GM19324 (cell line): ENCODE data around the gene PLCE1.

Source experiments
- ATAC-seq: cut with Tn5 transposase; IDR thresholded peaks from one replicate; pipeline ENCODE4 v1.9.1; 2021; ENCODE audit warnings: mild to moderate bottlenecking, moderate library complexity; ENCODE audit not compliant: unreplicated experiment, low FRiP score

PLCE1 gene

GRCh38 chr10:94016727-94017714 is 23.3 kb downstream of the PLCE1 start:
- ATAC-seq: no peak

- ATAC-seq: no peak
Measured at GRCh38 chr10:94018107-94018506, 24.4 kb downstream of the PLCE1 start.

GRCh38 chr10:94023906-94024305 is 30.2 kb downstream of the PLCE1 start:
- ATAC-seq: no peak

- ATAC-seq: no peak
Measured at GRCh38 chr10:94024407-94024806, 30.7 kb downstream of the PLCE1 start.

- no peak for ATAC-seq
Measured at GRCh38 chr10:94025806-94026205, 32.1 kb downstream of the PLCE1 start.

GRCh38 chr10:94027197-94027596 is 33.5 kb downstream of the PLCE1 start:
- ATAC-seq: no peak

- no peak for ATAC-seq
Measured at GRCh38 chr10:94029955-94030354, 36.2 kb downstream of the PLCE1 start.

GRCh38 chr10:94035982-94036765 is 42.4 kb downstream of the PLCE1 start:
- ATAC-seq: no peak

GRCh38 chr10:94036766-94037033 is 43.0 kb downstream of the PLCE1 start:
- no peak for ATAC-seq

GRCh38 chr10:94037286-94037685 is 43.6 kb downstream of the PLCE1 start:
- ATAC-seq: no peak

- ATAC-seq: no peak
Measured at GRCh38 chr10:94038024-94038423, 44.3 kb downstream of the PLCE1 start.

- ATAC-seq: no peak
Measured at GRCh38 chr10:94041206-94041605, 47.5 kb downstream of the PLCE1 start.

GRCh38 chr10:94042001-94042833 is 48.5 kb downstream of the PLCE1 start:
- no peak for ATAC-seq

- no peak for ATAC-seq
Measured at GRCh38 chr10:94042834-94043175, 49.1 kb downstream of the PLCE1 start.
